ENCODE measurements around the gene PRICKLE1. TPM values are rescaled to one million over a fixed set of nuclear protein-coding genes. Genes with fewer than 3 reads are reported as not detected.

PRICKLE1 gene
- total RNA-seq, 2 experiments from 2014 or later = not detected

- no peaks in the 10 kb centered on the region for H3K36me3 Mint-ChIP-seq (ENCODE audit: low read depth)
- POLR2A ChIA-PET = no interaction called here
- peaks cover 69% of the 10 kb centered on the region for H3K27me3 Mint-ChIP-seq
Observed at GRCh38 chr12:42483521-42483790, 106.1 kb downstream of the PRICKLE1 start.

GRCh38 chr12:42482748-42483520 lies 106.6 kb downstream of the PRICKLE1 start:
- POLR2A ChIA-PET = interaction anchor here (1.1 kb wide), 1 partner anchor 94 kb away, joined by 4 read pairs; no protein-coding TSS in a partner anchor
- H3K4me3 Mint-ChIP-seq = peak overlapping the region; percentile 67
- H3K9me3 Mint-ChIP-seq = no peaks in the 10 kb centered on the region

More at GRCh38 chr12:42483521-42483790, 106.1 kb downstream of the PRICKLE1 start:
- intact Hi-C loops (cut with micrococcal nuclease) = loop anchor here (5.0 kb wide), 1 partner anchor 84 kb away; no protein-coding TSS in a partner anchor
- H3K27ac Mint-ChIP-seq = no peak overlapping the region
- peak overlapping the region; percentile 75 for H3K4me3 Mint-ChIP-seq
- TF ChIP-seq, protein P1, sequence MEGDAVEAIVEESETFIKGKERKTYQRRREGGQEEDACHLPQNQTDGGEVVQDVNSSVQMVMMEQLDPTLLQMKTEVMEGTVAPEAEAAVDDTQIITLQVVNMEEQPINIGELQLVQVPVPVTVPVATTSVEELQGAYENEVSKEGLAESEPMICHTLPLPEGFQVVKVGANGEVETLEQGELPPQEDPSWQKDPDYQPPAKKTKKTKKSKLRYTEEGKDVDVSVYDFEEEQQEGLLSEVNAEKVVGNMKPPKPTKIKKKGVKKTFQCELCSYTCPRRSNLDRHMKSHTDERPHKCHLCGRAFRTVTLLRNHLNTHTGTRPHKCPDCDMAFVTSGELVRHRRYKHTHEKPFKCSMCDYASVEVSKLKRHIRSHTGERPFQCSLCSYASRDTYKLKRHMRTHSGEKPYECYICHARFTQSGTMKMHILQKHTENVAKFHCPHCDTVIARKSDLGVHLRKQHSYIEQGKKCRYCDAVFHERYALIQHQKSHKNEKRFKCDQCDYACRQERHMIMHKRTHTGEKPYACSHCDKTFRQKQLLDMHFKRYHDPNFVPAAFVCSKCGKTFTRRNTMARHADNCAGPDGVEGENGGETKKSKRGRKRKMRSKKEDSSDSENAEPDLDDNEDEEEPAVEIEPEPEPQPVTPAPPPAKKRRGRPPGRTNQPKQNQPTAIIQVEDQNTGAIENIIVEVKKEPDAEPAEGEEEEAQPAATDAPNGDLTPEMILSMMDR (IDR thresholded peaks at IDR 0.05) = no peak
- CTCF ChIA-PET = interaction anchor here (1.2 to 3.2 kb wide), 14 partner anchors 8 to 766 kb away, joined by 3 to 16 read pairs (median 4); no protein-coding TSS in a partner anchor
- H3K4me1 Mint-ChIP-seq (ENCODE audit: low read depth) = peaks cover 6% of the 10 kb centered on the region
- H3K9me3 Mint-ChIP-seq = no peaks in the 10 kb centered on the region
- ATAC-seq = peak; percentile 51
- DNase-seq = peak; percentile 24

GRCh38 chr12:42482041-42482747 lies 107.4 kb downstream of the PRICKLE1 start:
- Mint-ChIP-seq H3K27ac (no peak overlapping the region), H3K9me3 (no peaks in the 10 kb centered on the region), H3K27me3 (peaks cover 64% of the 10 kb centered on the region), H3K4me1 (ENCODE audit: low read depth) (peaks cover 6% of the 10 kb centered on the region), H3K4me3 (peak overlapping the region; percentile 67), H3K36me3 (ENCODE audit: low read depth) (no peaks in the 10 kb centered on the region)
- ChIA-PET CTCF (interaction anchor here (0.6 to 3.2 kb wide), 15 partner anchors 8 to 854 kb away, joined by 3 to 16 read pairs (median 3); no protein-coding TSS in a partner anchor), POLR2A (interaction anchor here (1.1 kb wide), 1 partner anchor 95 kb away, joined by 4 read pairs; no protein-coding TSS in a partner anchor)
- TF ChIP-seq, protein P1 (IDR thresholded peaks at IDR 0.05) = no peak
- no peak for ATAC-seq
- no peak for DNase-seq
- intact Hi-C loops (cut with micrococcal nuclease) = loop anchor here (5.0 kb wide), 1 partner anchor 85 kb away; no protein-coding TSS in a partner anchor

More at GRCh38 chr12:42482748-42483520, 106.6 kb downstream of the PRICKLE1 start:
- TF ChIP-seq, protein P1 (IDR thresholded peaks at IDR 0.05) = peak; percentile 92
- H3K4me1 Mint-ChIP-seq (ENCODE audit: low read depth) = peaks cover 6% of the 10 kb centered on the region
- peaks cover 66% of the 10 kb centered on the region for H3K27me3 Mint-ChIP-seq
- intact Hi-C loops (cut with micrococcal nuclease) = loop anchor here (5.0 kb wide), 1 partner anchor 84 kb away; no protein-coding TSS in a partner anchor
- DNase-seq (peak; percentile 63), ATAC-seq (peak; percentile 86)
- CTCF ChIA-PET = interaction anchor here (0.6 to 3.2 kb wide), 21 partner anchors 9 to 853 kb away, joined by 3 to 16 read pairs (median 4); no protein-coding TSS in a partner anchor
- H3K27ac Mint-ChIP-seq = no peak overlapping the region
- no peaks in the 10 kb centered on the region for H3K36me3 Mint-ChIP-seq (ENCODE audit: low read depth)

DNA sequence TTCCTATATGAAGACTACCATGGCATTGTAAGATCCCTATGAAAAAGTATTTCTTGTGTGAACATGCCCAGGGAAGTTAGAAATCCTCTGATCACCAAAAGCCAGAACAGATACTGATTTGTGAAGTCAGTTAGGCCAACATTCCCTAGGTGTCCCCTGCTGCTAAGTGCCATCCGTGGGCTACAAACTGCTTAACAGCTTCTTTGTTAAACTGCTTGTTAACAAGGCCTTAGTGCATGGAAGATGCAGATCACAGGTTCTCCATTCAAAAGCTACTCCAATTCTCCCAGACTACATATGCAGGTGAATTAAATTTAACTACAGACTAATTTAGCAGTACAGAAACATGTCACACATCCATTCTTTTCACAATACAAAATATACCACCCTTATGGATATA lies 108.2 kb downstream of the PRICKLE1 start:
- ChIA-PET POLR2A (no interaction called here), CTCF (interaction anchor here (2.5 to 3.2 kb wide), 2 partner anchors 10 to 88 kb away, joined by 12 to 16 read pairs; no protein-coding TSS in a partner anchor)
- ATAC-seq (no peak), DNase-seq (no peak)
- Mint-ChIP-seq H3K27me3 (peaks cover 62% of the 10 kb centered on the region), H3K9me3 (no peaks in the 10 kb centered on the region), H3K36me3 (ENCODE audit: low read depth) (no peaks in the 10 kb centered on the region), H3K27ac (no peak overlapping the region), H3K4me3 (no peak overlapping the region), H3K4me1 (ENCODE audit: low read depth) (peaks cover 6% of the 10 kb centered on the region)
- intact Hi-C loops (cut with micrococcal nuclease) = loop anchor here (5.0 kb wide), 1 partner anchor 86 kb away; no protein-coding TSS in a partner anchor
- TF ChIP-seq, protein P1 (IDR thresholded peaks at IDR 0.05) = no peak
